ENCODE measurements around the gene ZNF654.
A peak's percentile ranks its signal among the peaks of the same experiment; 100 is the strongest.

Gene ZNF654

GRCh38 chr3:88189361-88189810 lies 130.3 kb downstream of the ZNF654 start:
- peak in 1 of 10 donors; percentile 52 for DNase-seq
- intact Hi-C loops (cut with DNase I): no loop called here

GRCh38 chr3:88191872-88192409 lies 132.9 kb downstream of the ZNF654 start:
- no peak for DNase-seq
- intact Hi-C loops (cut with DNase I): no loop called here

- intact Hi-C loops (cut with DNase I): no loop called here
- DNase-seq: no peak
Measured at GRCh38 chr3:88192631-88193030, 133.6 kb downstream of the ZNF654 start.
